H1 (cell line): Measurements from ENCODE around the gene TLCD3B. TPM values are rescaled to one million over a fixed set of nuclear protein-coding genes. Genes with fewer than 3 reads are reported as not detected.

ENCODE experiments used
- CTCF ChIA-PET: fragments of 300-600 bp; sonication (Branson Sonifier 250); formaldehyde crosslinking; loops from one replicate; lab custom pipeline; 2021; ENCODE audit not compliant: partially characterized antibody; lab: Charles Lee
- POLR2A ChIA-PET: fragments of 300-600 bp; sonication (Branson Sonifier 250); formaldehyde crosslinking; loops from one replicate; lab custom pipeline; 2021; ENCODE audit warnings: inconsistent platforms; ENCODE audit not compliant: partially characterized antibody; lab: Charles Lee
- DNase-seq, 2 experiments: peaks; one replicate each; pipeline versions ENCODE4 v3.0.0 to v3.0.0-alpha.2; 2010 to 2022; ENCODE audit warnings: low spot score in 2 of 2, low read depth in 1 of 2, mixed read lengths in 1 of 2
- FAIRE-seq: peaks from 2 replicates; lab custom pipeline; 2011; peaks lifted over from hg19 to GRCh38; lab: Jason Lieb, UNC
- H2AFZ ChIP-seq: 2 replicates; pipeline ENCODE4 v1.8.1; 2012; ENCODE audit warnings: low read length, inconsistent platforms
- H2AK5ac ChIP-seq: 2 replicates; pipeline ENCODE4 v1.6.1; 2013; ENCODE audit warnings: low read depth, low read length
- H2BK120ac ChIP-seq: replicated peaks from 2 replicates; pipeline ENCODE3; 2013; ENCODE audit warnings: low read depth, low read length, inconsistent platforms
- H2BK12ac ChIP-seq: 2 replicates; pipeline ENCODE4 v1.6.1; 2013; ENCODE audit warnings: low read depth, low read length
- H2BK15ac ChIP-seq: 2 replicates; pipeline ENCODE4 v1.6.1; 2013; ENCODE audit warnings: low read length
- H2BK20ac ChIP-seq: 2 replicates; pipeline ENCODE4 v1.6.1; 2013; ENCODE audit warnings: low read length
- H2BK5ac ChIP-seq: 2 replicates; pipeline ENCODE4 v1.6.1; 2013; ENCODE audit warnings: low read depth, low read length
- H3K14ac ChIP-seq: 2 replicates; pipeline ENCODE4 v1.6.1; 2013; ENCODE audit warnings: inconsistent platforms; ENCODE audit not compliant: insufficient read length
- H3K18ac ChIP-seq: 2 replicates; pipeline ENCODE4 v1.6.1; 2013; ENCODE audit warnings: low read length; ENCODE audit errors: extremely low read depth
- H3K23ac ChIP-seq: 2 replicates; pipeline ENCODE4 v1.6.1; 2013; ENCODE audit warnings: inconsistent platforms; ENCODE audit not compliant: insufficient read length
- H3K23me2 ChIP-seq: 2 replicates; pipeline ENCODE4 v1.6.1; 2013; ENCODE audit warnings: low read depth, low read length
- H3K27ac ChIP-seq: 2 replicates; pipeline ENCODE4 v1.6.1; 2011; ENCODE audit warnings: low read depth, low read length, inconsistent platforms
- H3K27me3 ChIP-seq, 4 experiments: replicated peaks in 1 of 4; 1 replicate in 1 of 4; 2 replicates in 3 of 4; pipeline versions ENCODE4 v1.6.1 to v1.8.1; 2011 to 2013; ENCODE audit warnings: low read length in 3 of 4, mild to moderate bottlenecking in 3 of 4, inconsistent platforms in 2 of 4, mixed read lengths in 2 of 4, moderate library complexity in 1 of 4; ENCODE audit not compliant: control insufficient read depth in 3 of 4, insufficient read depth in 3 of 4; ENCODE audit errors: extremely low read depth in 1 of 4
- H3K36me3 ChIP-seq, 4 experiments: 2 replicates each; pipeline versions ENCODE4 v1.6.1 to v1.8.1; 2011 to 2013; ENCODE audit warnings: mild to moderate bottlenecking in 4 of 4, low read length in 3 of 4, moderate library complexity in 2 of 4, control low read depth in 1 of 4, inconsistent platforms in 1 of 4; ENCODE audit not compliant: insufficient read depth in 4 of 4, control insufficient read depth in 2 of 4
- H3K4ac ChIP-seq: replicated peaks from 2 replicates; pipeline ENCODE3; 2013; ENCODE audit warnings: low read length, low read depth, mixed read lengths, inconsistent platforms; ENCODE audit not compliant: insufficient read length
- H3K4me1 ChIP-seq, 4 experiments: replicated peaks in 1 of 4; 1 replicate in 1 of 4; 2 replicates in 3 of 4; pipeline versions ENCODE4 v1.6.1 to v1.8.1; 2011 to 2013; ENCODE audit warnings: low read length in 3 of 4, inconsistent platforms in 2 of 4, mixed read lengths in 1 of 4; ENCODE audit not compliant: insufficient read depth in 4 of 4, control insufficient read depth in 3 of 4
- H3K4me2 ChIP-seq, 2 experiments: 2 replicates each; pipeline versions ENCODE4 v1.6.1 to v1.8.1; 2011 to 2013; ENCODE audit warnings: low read depth in 2 of 2, low read length in 2 of 2, control low read depth in 1 of 2, inconsistent platforms in 1 of 2, mild to moderate bottlenecking in 1 of 2; ENCODE audit not compliant: insufficient read depth in 1 of 2
- H3K4me3 ChIP-seq, 4 experiments: fragments of 200-600, 300-600 bp in 1 of 4; sonication (generic), shearing (Covaris generic), sonication (Bioruptor Twin) in 1 of 4; 2 replicates each; pipeline versions ENCODE4 v1.5.1 to v1.8.1; 2011 to 2016; ENCODE audit warnings: low read length in 4 of 4, low read depth in 3 of 4, control low read depth in 2 of 4, inconsistent platforms in 2 of 4, mild to moderate bottlenecking in 2 of 4, mixed read lengths in 1 of 4, moderate library complexity in 1 of 4; ENCODE audit not compliant: insufficient read depth in 2 of 4; ENCODE audit errors: extremely low read depth in 1 of 4
- H3K56ac ChIP-seq: replicated peaks from 2 replicates; pipeline ENCODE3; 2013; ENCODE audit warnings: low read depth, mild to moderate bottlenecking, mixed read lengths, low read length, inconsistent platforms; ENCODE audit not compliant: insufficient read length
- H3K79me1 ChIP-seq: 2 replicates; pipeline ENCODE4 v1.6.1; 2013; ENCODE audit warnings: low read depth, low read length, control low read depth
- H3K79me2 ChIP-seq, 2 experiments: 2 replicates each; pipeline versions ENCODE4 v1.6.1 to v1.8.1; 2012 to 2013; ENCODE audit warnings: low read length in 2 of 2, mild to moderate bottlenecking in 2 of 2, inconsistent platforms in 1 of 2; ENCODE audit not compliant: insufficient read depth in 2 of 2, control insufficient read depth in 1 of 2
- H3K9ac ChIP-seq, 4 experiments: replicated peaks in 1 of 4; 1 replicate in 1 of 4; 2 replicates in 3 of 4; pipeline versions ENCODE4 v1.6.1 to v1.8.1; 2011 to 2013; ENCODE audit warnings: low read depth in 3 of 4, low read length in 3 of 4, control low read depth in 2 of 4, mild to moderate bottlenecking in 2 of 4, moderate library complexity in 2 of 4, inconsistent platforms in 1 of 4; ENCODE audit errors: extremely low read depth in 1 of 4
- H3K9me3 ChIP-seq, 2 experiments: 2 replicates each; pipeline versions ENCODE4 v1.6.1 to v1.8.1; 2012 to 2013; ENCODE audit warnings: mild to moderate bottlenecking in 2 of 2, moderate library complexity in 2 of 2, control low read depth in 1 of 2, inconsistent platforms in 1 of 2, low read depth in 1 of 2, low read length in 1 of 2, mixed read lengths in 1 of 2; ENCODE audit not compliant: insufficient read depth in 2 of 2
- H4K20me1 ChIP-seq, 2 experiments: replicated peaks in 1 of 2; 2 replicates each; pipeline versions ENCODE3 to v1.8.1; 2011 to 2013; ENCODE audit warnings: inconsistent platforms in 2 of 2, low read length in 2 of 2, mild to moderate bottlenecking in 1 of 2; ENCODE audit not compliant: insufficient read depth in 2 of 2, control insufficient read depth in 1 of 2
- H4K5ac ChIP-seq: 2 replicates; pipeline ENCODE4 v1.6.1; 2013; ENCODE audit warnings: low read length, low read depth, mixed read lengths, inconsistent platforms; ENCODE audit not compliant: insufficient read length
- H4K8ac ChIP-seq: 2 replicates; pipeline ENCODE4 v1.8.0; 2013; ENCODE audit warnings: mild to moderate bottlenecking, moderate library complexity, low read length, inconsistent platforms; ENCODE audit not compliant: insufficient read depth; ENCODE audit errors: extremely low read depth
- H4K91ac ChIP-seq: replicated peaks from 2 replicates; pipeline ENCODE3; 2013; ENCODE audit warnings: low read length, mixed read lengths, inconsistent platforms; ENCODE audit not compliant: insufficient read length
- SIRT6 ChIP-seq: IDR thresholded peaks from one replicate; pipeline ENCODE4 v1.7.1; 2012; ENCODE audit warnings: low read length, inconsistent platforms
- SP2 ChIP-seq: IDR thresholded peaks from 2 replicates; pipeline ENCODE4 v1.6.1; 2012; ENCODE audit warnings: mild to moderate bottlenecking, low read length, inconsistent platforms
- WGBS, 2 experiments: shearing (Covaris generic) in 1 of 2; methylation state at CpG; one replicate each; pipeline versions ENCODE4 v1.1.6 to v1.1.7; 2013 to 2015; ENCODE audit warnings: low lambda C conversion rate in 2 of 2, mixed read lengths in 2 of 2, inconsistent platforms in 1 of 2, low coverage in 1 of 2, missing lambda C conversion rate in 1 of 2; ENCODE audit not compliant: insufficient replicate concordance in 2 of 2, insufficient coverage in 1 of 2, insufficient read length in 1 of 2; ENCODE audit errors: extremely low coverage in 1 of 2, missing lambda C conversion rate in 1 of 2; 5-methylcytosine and 5-hydroxymethylcytosine counted together
- polyA plus RNA-seq, 7 experiments: library from polyadenylated mRNA; depleted of rRNA in 3 of 7; stranded (reverse) in 5 of 7; unstranded in 2 of 7; fragments of >200 nt in 5 of 7; fragments of 200-250 nt in 2 of 7; gene quantifications; 1 replicate in 5 of 7; 2 replicates in 1 of 7; 4 replicates in 1 of 7; pipeline versions ENCODE4 v1.2.1 to v1.2.3, GENCODE V29; 2011 to 2013; ENCODE audit warnings: missing spikeins in 2 of 7, mixed read lengths in 2 of 7
- total RNA-seq: library from RNA; stranded (reverse); fragmentation: NEBNext Ultra II Directional; extraction: Animal tissue kit (Norgen Biotek cat#: 25700); gene quantifications from 2 replicates; pipeline ENCODE4 v1.2.1, GENCODE V29; 2021

Gene TLCD3B
- total and polyA plus RNA-seq, 2 of the 8 experiments (the other 6 are each of a cell fraction or from before 2014, with no cell fraction given) = 15.2 to 26.9 TPM

GRCh38 chr16:30033270-30033669 is 2.2 kb upstream of the TLCD3B start:
- no peak overlapping the region for H4K5ac ChIP-seq
- POLR2A ChIA-PET = interaction anchor here (1.9 to 4.2 kb wide), 3 partner anchors 12 to 33 kb away, joined by 6 to 25 read pairs (median 9); partner anchors contain the start of gene ALDOA
- no peak overlapping the region for H3K4me2 ChIP-seq
- H3K4ac ChIP-seq = no peak overlapping the region
- no peaks in the 10 kb centered on the region for H3K36me3 ChIP-seq
- CTCF ChIA-PET = interaction anchor here (0.6 to 2.7 kb wide), 13 partner anchors 10 to 271 kb away, joined by 3 to 25 read pairs (median 12); a partner anchor contains a TSS
- H3K9me3 ChIP-seq = no peaks in the 10 kb centered on the region
- H2AFZ ChIP-seq = no peak overlapping the region
- no peak overlapping the region for H2BK15ac ChIP-seq
- peaks cover 0 to 23% (median 19%) of the 10 kb centered on the region in 4 experiments; a peak in 6 of 7 replicates for H3K4me1 ChIP-seq
- no peak overlapping the region for H3K27ac ChIP-seq
- H3K79me2 ChIP-seq = no peaks in the 10 kb centered on the region
- WGBS, 2 experiments = 88% methylated on average over 7 of the region's 7 CpGs; no CpG with 5 or more reads in 1 of the 2 experiments
- no peak overlapping the region for H2AK5ac ChIP-seq
- H2BK120ac ChIP-seq = no peak overlapping the region
- H3K27me3 ChIP-seq = peaks cover 0 to 14% (median 5%) of the 10 kb centered on the region in 4 experiments; a peak in 2 of 7 replicates
- H4K8ac ChIP-seq = no peak overlapping the region
- H3K4me3 ChIP-seq = no peak overlapping the region
- no peak overlapping the region for H4K91ac ChIP-seq
- H4K20me1 ChIP-seq = peaks cover 7 to 8% of the 10 kb centered on the region in 2 experiments
- H3K23me2 ChIP-seq = peaks cover 10% of the 10 kb centered on the region; the same call in 1 of the 2 replicates
- no peak overlapping the region for H3K9ac ChIP-seq
- H2BK12ac ChIP-seq = no peak overlapping the region
- H3K79me1 ChIP-seq = peaks cover 5% of the 10 kb centered on the region; the same call in 1 of the 2 replicates
- H3K14ac ChIP-seq = no peak overlapping the region
- no peak overlapping the region for H3K23ac ChIP-seq
- FAIRE-seq = no peak
- H2BK5ac ChIP-seq = no peak overlapping the region
- no peak for DNase-seq
- H3K18ac ChIP-seq = no peak overlapping the region
- no peak overlapping the region for H2BK20ac ChIP-seq
- no peak overlapping the region for H3K56ac ChIP-seq
- TF ChIP-seq SP2 (no peak), SIRT6 (no peak)
